ENCODE measurements around the gene ZNF418. TPM values are rescaled to one million over a fixed set of nuclear protein-coding genes. Genes with fewer than 3 reads are reported as not detected.

The ZNF418 gene
- polyA plus RNA-seq, 1 of the 3 experiments (the other 2 are of a cell fraction), result 0.07 TPM

DNA sequence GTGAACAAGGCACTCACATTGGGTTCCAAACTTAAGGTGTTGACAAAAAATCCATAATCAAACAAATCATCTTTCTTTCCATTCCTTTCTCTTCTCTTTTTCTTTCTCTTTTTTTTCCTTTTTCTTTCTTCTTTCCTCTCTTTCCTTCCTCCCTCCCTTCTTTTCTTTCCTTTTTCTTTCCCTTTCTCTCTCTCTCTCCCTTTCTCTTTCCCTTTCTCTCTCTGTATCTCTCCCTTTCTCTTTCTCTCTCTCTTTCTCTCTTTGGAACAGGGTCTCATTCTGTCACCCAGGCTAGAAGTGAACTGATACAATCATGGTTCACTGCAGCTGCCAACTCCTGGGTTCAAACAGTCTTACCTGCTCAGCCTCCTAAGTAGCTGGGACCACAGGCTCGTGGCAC is 26.6 kb upstream of the ZNF418 start:
- H3K9me3 ChIP-seq, result no peaks in the 10 kb centered on the region
- no peak overlapping the region for H3K9ac ChIP-seq
- ChIA-PET POLR2A (interaction anchor here (0.7 kb wide), 1 partner anchor 12 kb away, joined by 5 read pairs; no protein-coding TSS in a partner anchor), CTCF (no interaction called here)
- no peaks in the 10 kb centered on the region for H3K36me3 ChIP-seq (replicated peaks in 1 of 2; ENCODE audit: control insufficient read depth in 1 of 2, insufficient read depth in 2 of 2, low read length in 1 of 2)
- TF ChIP-seq FOXM1 (IDR thresholded peaks at IDR 0.05; ENCODE audit: low read depth) (no peak), CHD2 (IDR thresholded peaks at IDR 0.05; ENCODE audit: low read length, partially characterized antibody) (no peak), MXI1 (IDR thresholded peaks at IDR 0.05; ENCODE audit: low read depth, low read length) (no peak), FOSL2 (IDR thresholded peaks at IDR 0.05; ENCODE audit: borderline replicate concordance, low read depth) (no peak)
- TF ChIP-seq, protein P1, sequence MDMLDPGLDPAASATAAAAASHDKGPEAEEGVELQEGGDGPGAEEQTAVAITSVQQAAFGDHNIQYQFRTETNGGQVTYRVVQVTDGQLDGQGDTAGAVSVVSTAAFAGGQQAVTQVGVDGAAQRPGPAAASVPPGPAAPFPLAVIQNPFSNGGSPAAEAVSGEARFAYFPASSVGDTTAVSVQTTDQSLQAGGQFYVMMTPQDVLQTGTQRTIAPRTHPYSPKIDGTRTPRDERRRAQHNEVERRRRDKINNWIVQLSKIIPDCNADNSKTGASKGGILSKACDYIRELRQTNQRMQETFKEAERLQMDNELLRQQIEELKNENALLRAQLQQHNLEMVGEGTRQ (IDR thresholded peaks at IDR 0.05; ENCODE audit: borderline replicate concordance, low read depth, low read length), result no peak
- H2AFZ ChIP-seq (ENCODE audit: low read depth), result no peak overlapping the region
- no peaks in the 10 kb centered on the region for H3K9me2 ChIP-seq
- H3K27ac ChIP-seq (ENCODE audit: low read depth in 2 of 2, low read length in 1 of 2), result no peak overlapping the region
- no peak for DNase-seq
- no peak overlapping the region for H3K4me3 ChIP-seq (ENCODE audit: low read depth in 2 of 2, low read length in 1 of 2)
- H4K20me1 ChIP-seq (ENCODE audit: insufficient read depth), result no peaks in the 10 kb centered on the region
- H3K4me1 ChIP-seq (ENCODE audit: control insufficient read depth in 1 of 2, insufficient read depth in 2 of 2, low read depth in 1 of 2, low read length in 1 of 2), result no peaks in the 10 kb centered on the region
- no peaks in the 10 kb centered on the region for H3K27me3 ChIP-seq (ENCODE audit: insufficient read depth)
- no peak overlapping the region for H3K4me2 ChIP-seq
- 10% methylated on average over 1 of the region's 1 CpG for WGBS (ENCODE audit: low lambda C conversion rate)
- H3F3A ChIP-seq (replicated peaks; ENCODE audit: insufficient read depth), result no peaks in the 10 kb centered on the region
- H3K79me2 ChIP-seq (ENCODE audit: insufficient read depth), result no peaks in the 10 kb centered on the region

DNA sequence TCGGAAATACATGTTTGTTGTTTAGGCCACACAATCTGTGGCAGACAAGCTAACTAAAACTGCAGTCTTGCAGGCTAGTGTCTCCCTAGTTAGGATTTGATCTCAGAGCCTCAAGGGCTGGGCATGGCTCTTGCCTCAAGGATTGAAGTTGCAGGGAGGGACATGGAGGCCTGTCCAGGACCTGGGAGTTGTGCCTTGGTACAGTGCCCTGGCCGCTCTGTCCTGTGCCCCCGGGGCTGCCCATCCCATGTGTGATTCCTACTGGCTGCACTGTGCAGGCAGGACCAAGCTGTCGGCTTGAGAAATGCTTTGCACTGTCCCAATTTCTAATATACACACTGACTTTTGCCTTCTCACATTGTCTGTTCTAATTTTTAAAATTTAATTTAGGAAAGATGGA is 19.8 kb upstream of the ZNF418 start:
- DNase-seq, result no peak
- Histone ChIP-seq H3K79me2 (ENCODE audit: insufficient read depth) (no peaks in the 10 kb centered on the region), H3K27ac (ENCODE audit: low read depth in 2 of 2, low read length in 1 of 2) (no peak overlapping the region), H3K4me2 (no peak overlapping the region), H3K9me2 (no peaks in the 10 kb centered on the region), H3K4me3 (ENCODE audit: low read depth in 2 of 2, low read length in 1 of 2) (no peak overlapping the region), H3K9me3 (no peaks in the 10 kb centered on the region), H3K27me3 (ENCODE audit: insufficient read depth) (no peaks in the 10 kb centered on the region), H3K9ac (no peak overlapping the region), H2AFZ (ENCODE audit: low read depth) (no peak overlapping the region), H3K36me3 (replicated peaks in 1 of 2; ENCODE audit: control insufficient read depth in 1 of 2, insufficient read depth in 2 of 2, low read length in 1 of 2) (no peaks in the 10 kb centered on the region), H3F3A (replicated peaks; ENCODE audit: insufficient read depth) (no peaks in the 10 kb centered on the region), H4K20me1 (ENCODE audit: insufficient read depth) (no peaks in the 10 kb centered on the region), H3K4me1 (ENCODE audit: control insufficient read depth in 1 of 2, insufficient read depth in 2 of 2, low read depth in 1 of 2, low read length in 1 of 2) (no peaks in the 10 kb centered on the region)
- 4% methylated on average over 3 of the region's 4 CpGs for WGBS (ENCODE audit: low lambda C conversion rate)
- TF ChIP-seq FOSL2 (IDR thresholded peaks at IDR 0.05; ENCODE audit: borderline replicate concordance, low read depth) (no peak), NRF1 (IDR thresholded peaks at IDR 0.05; ENCODE audit: low read depth, low read length) (no peak)
- ChIA-PET POLR2A (no interaction called here), CTCF (interaction anchor here (0.6 kb wide), 1 partner anchor 68 kb away, joined by 3 read pairs; no protein-coding TSS in a partner anchor)

GRCh38 chr19:57949702-57950101 is 14.5 kb upstream of the ZNF418 start:
- CTCF ChIA-PET, result no interaction called here
- Histone ChIP-seq H2AFZ (ENCODE audit: low read depth) (no peak overlapping the region), H3K27me3 (ENCODE audit: insufficient read depth) (no peaks in the 10 kb centered on the region), H3K4me3 (ENCODE audit: low read depth in 2 of 2, low read length in 1 of 2) (no peak overlapping the region), H3K27ac (ENCODE audit: low read depth in 2 of 2, low read length in 1 of 2) (no peak overlapping the region), H3K4me1 (ENCODE audit: control insufficient read depth in 1 of 2, insufficient read depth in 2 of 2, low read depth in 1 of 2, low read length in 1 of 2) (peaks cover 0 to 7% of the 10 kb centered on the region in 2 experiments; a peak in 3 of 4 replicates), H3K79me2 (ENCODE audit: insufficient read depth) (peaks cover 28% of the 10 kb centered on the region), H3K9me2 (no peaks in the 10 kb centered on the region), H3K9ac (no peak overlapping the region), H4K20me1 (ENCODE audit: insufficient read depth) (no peaks in the 10 kb centered on the region), H3K36me3 (replicated peaks in 1 of 2; ENCODE audit: control insufficient read depth in 1 of 2, insufficient read depth in 2 of 2, low read length in 1 of 2) (no peaks in the 10 kb centered on the region), H3K9me3 (no peaks in the 10 kb centered on the region), H3K4me2 (no peak overlapping the region), H3F3A (replicated peaks; ENCODE audit: insufficient read depth) (no peaks in the 10 kb centered on the region)
- DNase-seq, result no peak
- WGBS (ENCODE audit: low lambda C conversion rate), result 45% methylated on average over 12 of the region's 12 CpGs
- no peak for TF ChIP-seq CTCF (IDR thresholded peaks at IDR 0.05)
- no peak for TF ChIP-seq MEF2A (IDR thresholded peaks at IDR 0.05; ENCODE audit: borderline replicate concordance, low read depth)
- no peak for TF ChIP-seq POLR2AphosphoS5 (IDR thresholded peaks at IDR 0.05; ENCODE audit: low read depth, low read length)
- TF ChIP-seq MAX (IDR thresholded peaks at IDR 0.05; ENCODE audit: low read depth), result no peak
- TF ChIP-seq CHD2 (IDR thresholded peaks at IDR 0.05; ENCODE audit: low read length, partially characterized antibody), result no peak
- TF ChIP-seq GABPA (IDR thresholded peaks at IDR 0.05; ENCODE audit: low read depth), result no peak
- TF ChIP-seq, protein P2, sequence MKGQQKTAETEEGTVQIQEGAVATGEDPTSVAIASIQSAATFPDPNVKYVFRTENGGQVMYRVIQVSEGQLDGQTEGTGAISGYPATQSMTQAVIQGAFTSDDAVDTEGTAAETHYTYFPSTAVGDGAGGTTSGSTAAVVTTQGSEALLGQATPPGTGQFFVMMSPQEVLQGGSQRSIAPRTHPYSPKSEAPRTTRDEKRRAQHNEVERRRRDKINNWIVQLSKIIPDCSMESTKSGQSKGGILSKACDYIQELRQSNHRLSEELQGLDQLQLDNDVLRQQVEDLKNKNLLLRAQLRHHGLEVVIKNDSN (IDR thresholded peaks at IDR 0.05; ENCODE audit: borderline replicate concordance, low read depth), result no peak
- POLR2A ChIA-PET, result no interaction called here
